CD14-positive monocyte (primary cell): ENCODE results near the gene TASOR. TPM values are rescaled to one million over a fixed set of nuclear protein-coding genes. Genes with fewer than 3 reads are reported as not detected.

Experiments used
- DNase-seq, 3 donors: peaks; one replicate each; pipeline ENCODE4 v3.0.0-alpha.2; 2011 to 2022
- H2AFZ ChIP-seq: 2 replicates; pipeline ENCODE4 v1.6.0; 2012; ENCODE audit warnings: mild to moderate bottlenecking, low read depth, low read length, inconsistent platforms; ENCODE audit not compliant: insufficient read depth, poor library complexity, severe bottlenecking
- H3K27ac ChIP-seq, 2 donors: 1 replicate in 1 of 2; 2 replicates in 1 of 2; pipeline ENCODE4 v1.5.1; 2012 to 2013; ENCODE audit warnings: low read length in 2 of 2, control low read depth in 1 of 2, inconsistent platforms in 1 of 2, low read depth in 1 of 2, mild to moderate bottlenecking in 1 of 2
- H3K27me3 ChIP-seq, 2 donors: one replicate each; pipeline versions ENCODE4 v1.6.0 to v1.6.1; 2011 to 2013; ENCODE audit warnings: low read length in 2 of 2; ENCODE audit not compliant: control insufficient read depth in 2 of 2, insufficient read depth in 2 of 2
- H3K36me3 ChIP-seq, 2 donors: replicated peaks in 1 of 2; 1 replicate in 1 of 2; 2 replicates in 1 of 2; pipeline versions ENCODE4 v1.5.1 to v1.6.1; 2012 to 2013; ENCODE audit warnings: low read length in 2 of 2, control low read depth in 1 of 2, inconsistent platforms in 1 of 2, mild to moderate bottlenecking in 1 of 2; ENCODE audit not compliant: insufficient read depth in 2 of 2, control insufficient read depth in 1 of 2
- H3K4me1 ChIP-seq, 2 donors: 1 replicate in 1 of 2; 2 replicates in 1 of 2; pipeline versions ENCODE4 v1.5.1 to v1.6.1; 2012 to 2013; ENCODE audit warnings: low read length in 2 of 2, control low read depth in 1 of 2, inconsistent platforms in 1 of 2, mild to moderate bottlenecking in 1 of 2, moderate library complexity in 1 of 2; ENCODE audit not compliant: insufficient read depth in 2 of 2, control insufficient read depth in 1 of 2
- H3K4me2 ChIP-seq: replicated peaks from 2 replicates; pipeline ENCODE3; 2012; ENCODE audit warnings: low read length, moderate library complexity, mild to moderate bottlenecking; ENCODE audit not compliant: poor library complexity, severe bottlenecking; ENCODE audit errors: extremely low read depth
- H3K4me3 ChIP-seq, 3 experiments: fragments of 200-600 bp in 1 of 3; sonication (generic) in 1 of 3; replicated peaks in 1 of 3; 1 replicate in 2 of 3; 2 replicates in 1 of 3; pipeline ENCODE4 v1.5.1; 2011 to 2013; ENCODE audit warnings: low read length in 3 of 3, mild to moderate bottlenecking in 3 of 3, control low read depth in 2 of 3, low read depth in 2 of 3, inconsistent platforms in 1 of 3, moderate library complexity in 1 of 3
- H3K79me2 ChIP-seq: 2 replicates; pipeline ENCODE4 v1.6.0; 2012; ENCODE audit warnings: mild to moderate bottlenecking, control low read depth, inconsistent platforms, low read length, moderate library complexity; ENCODE audit not compliant: insufficient read depth
- H3K9ac ChIP-seq: 2 replicates; pipeline ENCODE4 v1.6.0; 2017; ENCODE audit warnings: low read length, mild to moderate bottlenecking; ENCODE audit not compliant: insufficient read depth, poor library complexity, severe bottlenecking
- H3K9me3 ChIP-seq, 2 donors: replicated peaks in 1 of 2; 1 replicate in 1 of 2; 2 replicates in 1 of 2; pipeline versions ENCODE4 v1.5.1 to v1.6.1; 2012 to 2013; ENCODE audit warnings: low read length in 2 of 2, control low read depth in 1 of 2; ENCODE audit not compliant: control insufficient read depth in 1 of 2, insufficient read depth in 1 of 2
- H4K20me1 ChIP-seq: 2 replicates; pipeline ENCODE4 v1.6.0; 2012; ENCODE audit warnings: mild to moderate bottlenecking, low read length, control low read depth, moderate library complexity; ENCODE audit not compliant: insufficient read depth
- H3K27ac Mint-ChIP-seq, 7 donors: one replicate each; pipeline ENCODE4 v1.8.0; 2020; ENCODE audit warnings: mild to moderate bottlenecking in 7 of 7, mixed read lengths in 7 of 7, moderate library complexity in 6 of 7, inconsistent platforms in 2 of 7
- H3K27me3 Mint-ChIP-seq, 3 donors: one replicate each; pipeline ENCODE4 v1.8.0; 2021 to 2022; ENCODE audit warnings: low read depth in 3 of 3, mild to moderate bottlenecking in 3 of 3, mixed read lengths in 3 of 3, moderate library complexity in 3 of 3, inconsistent platforms in 1 of 3
- H3K36me3 Mint-ChIP-seq, 2 donors: one replicate each; pipeline ENCODE4 v1.8.0; 2020; ENCODE audit warnings: mixed read lengths in 2 of 2, inconsistent platforms in 1 of 2, mild to moderate bottlenecking in 1 of 2
- H3K4me1 Mint-ChIP-seq: one replicate; pipeline ENCODE4 v1.8.0; 2020; ENCODE audit warnings: mild to moderate bottlenecking, mixed read lengths
- H3K4me3 Mint-ChIP-seq, 2 donors: one replicate each; pipeline ENCODE4 v1.8.0; 2020; ENCODE audit warnings: mild to moderate bottlenecking in 2 of 2, mixed read lengths in 2 of 2, moderate library complexity in 1 of 2
- H3K9me3 Mint-ChIP-seq, 7 donors: one replicate each; pipeline ENCODE4 v1.8.0; 2020 to 2022; ENCODE audit warnings: mixed read lengths in 7 of 7, mild to moderate bottlenecking in 6 of 7, moderate library complexity in 6 of 7, inconsistent platforms in 2 of 7
- CTCF ChIP-seq: fragments of 200-600 bp; IDR thresholded peaks from one replicate; pipeline ENCODE4 v1.8.0; 2022; ENCODE audit warnings: antibody characterized with exemption, mild to moderate bottlenecking
- WGBS: methylation state at CpG from one replicate; pipeline ENCODE4 v1.1.5; 2013; ENCODE audit warnings: missing lambda C conversion rate; ENCODE audit not compliant: insufficient coverage; 5-methylcytosine and 5-hydroxymethylcytosine counted together
- intact Hi-C, 2 donors: fragments of 100-400 bp; cut with micrococcal nuclease; formaldehyde crosslinking; loops; one replicate each; pipeline versions ENCODE4 v1.15.0 to v1.15.1; 2023
- polyA plus RNA-seq, 3 donors: library from polyadenylated mRNA; depleted of rRNA in 1 of 3; unstranded in 2 of 3; stranded (reverse) in 1 of 3; fragments of 300-500 nt in 2 of 3; fragments of >200 nt in 1 of 3; fragmentation: Illumina TruSeq in 2 of 3; gene quantifications; 1 replicate in 2 of 3; 2 replicates in 1 of 3; pipeline ENCODE4 v1.2.3, GENCODE V29; 2012 to 2021

Gene TASOR
- polyA plus RNA-seq, 3 donors: 10.8 to 27.4 (median 18.6) TPM

- peak; percentile 54 to 73 (median 65) for DNase-seq
- no peaks in the 10 kb centered on the region for H3K27me3 ChIP-seq
- peaks cover 0 to 1% (median 0%) of the 10 kb centered on the region in 3 donors for H3K27me3 Mint-ChIP-seq
- intact Hi-C loops: loop anchor here (2.0 to 10.0 kb wide), 3 partner anchors 52 to 286 kb away; no protein-coding TSS in a partner anchor
- H3K27ac Mint-ChIP-seq: peak overlapping the region in 1 of 7 donors; percentile 35
- peaks cover 0 to 4% of the 10 kb centered on the region in 2 donors for H3K36me3 Mint-ChIP-seq
- H3K79me2 ChIP-seq: no peaks in the 10 kb centered on the region
- no peak overlapping the region for H3K9ac ChIP-seq
- H3K4me2 ChIP-seq: no peak overlapping the region
- H2AFZ ChIP-seq: no peak overlapping the region
- H3K4me1 Mint-ChIP-seq: peaks cover 21% of the 10 kb centered on the region
- H4K20me1 ChIP-seq: no peaks in the 10 kb centered on the region
- H3K27ac ChIP-seq: no peak overlapping the region
- TF ChIP-seq CTCF: peak; percentile 77
- H3K4me1 ChIP-seq: peaks cover 0 to 8% of the 10 kb centered on the region in 2 donors
- no peak overlapping the region for H3K4me3 ChIP-seq
- no peak overlapping the region for H3K4me3 Mint-ChIP-seq
- H3K9me3 ChIP-seq: peaks cover 0 to 2% of the 10 kb centered on the region in 2 donors
- peaks cover 0 to 5% (median 2%) of the 10 kb centered on the region in 7 donors for H3K9me3 Mint-ChIP-seq
- WGBS: 7% methylated on average over 2 of the region's 5 CpGs
- H3K36me3 ChIP-seq: no peaks in the 10 kb centered on the region
These were observed 19.6 kb upstream of the TASOR start for GRCh38 chr3:56702490-56703315.

- Mint-ChIP-seq H3K4me3 (no peak overlapping the region), H3K27ac (no peak overlapping the region), H3K27me3 (peaks cover 0 to 1% (median 0%) of the 10 kb centered on the region in 3 donors), H3K9me3 (peaks cover 0 to 1% (median 0%) of the 10 kb centered on the region in 7 donors), H3K36me3 (no peaks in the 10 kb centered on the region), H3K4me1 (peaks cover 33% of the 10 kb centered on the region)
- intact Hi-C loops: loop anchor here in 1 of 2 donors (2.0 to 10.0 kb wide), 2 partner anchors 55 to 289 kb away; no protein-coding TSS in a partner anchor
- TF ChIP-seq CTCF: no peak
- H3K36me3 ChIP-seq: no peaks in the 10 kb centered on the region
- H2AFZ ChIP-seq: no peak overlapping the region
- H3K4me2 ChIP-seq: no peak overlapping the region
- no peaks in the 10 kb centered on the region for H4K20me1 ChIP-seq
- no peaks in the 10 kb centered on the region for H3K79me2 ChIP-seq
- no peak overlapping the region for H3K9ac ChIP-seq
- WGBS: 50% methylated on average over 2 of the region's 4 CpGs
- H3K27me3 ChIP-seq: no peaks in the 10 kb centered on the region
- H3K4me1 ChIP-seq: peaks cover 7 to 16% of the 10 kb centered on the region in 2 donors
- H3K4me3 ChIP-seq: no peak overlapping the region
- DNase-seq: no peak
- no peaks in the 10 kb centered on the region for H3K9me3 ChIP-seq
- H3K27ac ChIP-seq: no peak overlapping the region
These were observed 17.1 kb upstream of the TASOR start for GRCh38 chr3:56700151-56700550.
